PC-3 (cell line): ENCODE results near the gene DUS1L. TPM values are rescaled to one million over a fixed set of nuclear protein-coding genes. Genes with fewer than 3 reads are reported as not detected.

Experiments used
- ATAC-seq: fragments of 200-7000 bp; cut with Tn5 transposase; 2 replicates; pipeline ENCODE4 v1.9.1; 2020; ENCODE audit warnings: mild to moderate bottlenecking, moderate library complexity
- BruUV-seq: library from RNA; stranded (reverse); fragments of 400-500 nt; replicated peaks from 2 replicates; lab custom pipeline; 2021; lab: Mats Ljungman, UMichigan
- CTCF ChIA-PET: fragments of 300-600 bp; sonication (Branson Sonifier 250); formaldehyde crosslinking; loops from one replicate; lab custom pipeline; 2022; ENCODE audit warnings: antibody characterized with exemption; lab: Charles Lee
- POLR2A ChIA-PET: fragments of 300-600 bp; sonication (Branson Sonifier 250); formaldehyde crosslinking; loops from one replicate; lab custom pipeline; 2022; ENCODE audit warnings: antibody characterized with exemption; ENCODE audit not compliant: unreplicated experiment; lab: Charles Lee
- DNase-seq: peaks from one replicate; pipeline ENCODE4 v3.0.0-alpha.2; 2015
- H2AFZ ChIP-seq: fragments of 300-600 bp; sonication (generic); 2 replicates; pipeline ENCODE4 v1.6.0; 2016; ENCODE audit warnings: antibody characterized with exemption, low read length
- H3F3A ChIP-seq: fragments of 300-600 bp; sonication (generic); one replicate; pipeline ENCODE4 v1.6.0; 2017; ENCODE audit warnings: antibody characterized with exemption, low read length, control low read depth, mild to moderate bottlenecking; ENCODE audit not compliant: unreplicated experiment
- H3K27ac ChIP-seq: fragments of 300-600 bp; sonication (generic); 2 replicates; pipeline ENCODE4 v1.5.1; 2016; ENCODE audit warnings: mild to moderate bottlenecking, low read length
- H3K27me3 ChIP-seq: fragments of 300-600 bp; sonication (generic); 2 replicates; pipeline ENCODE4 v1.6.1; 2016; ENCODE audit warnings: low read length, mixed read lengths
- H3K36me3 ChIP-seq: fragments of 300-600 bp; sonication (generic); 2 replicates; pipeline ENCODE4 v1.6.1; 2016; ENCODE audit warnings: low read depth, mixed run types, low read length, mixed read lengths
- H3K4me1 ChIP-seq: fragments of 300-600 bp; sonication (generic); 2 replicates; pipeline ENCODE4 v1.5.1; 2016; ENCODE audit warnings: low read length; ENCODE audit not compliant: insufficient read depth
- H3K4me2 ChIP-seq: fragments of 300-600 bp; sonication (generic); 2 replicates; pipeline ENCODE4 v1.6.0; 2016; ENCODE audit warnings: low read length
- H3K4me3 ChIP-seq: fragments of 300-600 bp; sonication (generic); 2 replicates; pipeline ENCODE4 v1.5.1; 2016; ENCODE audit warnings: mild to moderate bottlenecking, low read length, mixed read lengths
- H3K79me2 ChIP-seq: fragments of 300-600 bp; sonication (generic); 2 replicates; pipeline ENCODE4 v1.6.1; 2017; ENCODE audit warnings: low read length, mixed read lengths
- H3K9ac ChIP-seq: fragments of 300-600 bp; sonication (generic); 2 replicates; pipeline ENCODE4 v1.6.0; 2016; ENCODE audit warnings: mild to moderate bottlenecking, low read length
- H3K9me2 ChIP-seq: fragments of 300-600 bp; sonication (generic); replicated peaks from 2 replicates; pipeline ENCODE4 v1.6.1; 2016; ENCODE audit warnings: mixed run types, low read length, mixed read lengths
- H3K9me3 ChIP-seq: fragments of 300-600 bp; sonication (generic); 2 replicates; pipeline ENCODE4 v1.6.1; 2016; ENCODE audit warnings: low read length, mixed read lengths
- H4K20me1 ChIP-seq: fragments of 300-600 bp; sonication (generic); 2 replicates; pipeline ENCODE4 v1.6.1; 2016; ENCODE audit warnings: low read length, mixed read lengths
- EZH2 ChIP-seq: fragments of 300-600 bp; sonication (generic); IDR thresholded peaks from one replicate; pipeline ENCODE4 v1.6.1; 2017; ENCODE audit warnings: antibody characterized with exemption, mild to moderate bottlenecking, low read length; ENCODE audit not compliant: unreplicated experiment
- EZH2phosphoT487 ChIP-seq: fragments of 300-600 bp; sonication (generic); IDR thresholded peaks from 2 replicates; pipeline ENCODE4 v1.6.1; 2018; ENCODE audit warnings: mild to moderate bottlenecking, antibody characterized with exemption, low read length, borderline replicate concordance
- intact Hi-C: fragments of 100-400 bp; cut with micrococcal nuclease; formaldehyde crosslinking; loops from 2 replicates; pipeline ENCODE4 v1.9.0; 2023
- total RNA-seq: library from RNA; depleted of rRNA; stranded (reverse); fragments of >200 nt; gene quantifications from 2 replicates; pipeline ENCODE4 v1.2.3, GENCODE V29; 2014
- TF ChIP-seq, protein P1 (sequence below): fragments of 300-600 bp; sonication (generic); conservative IDR thresholded peaks from 2 replicates; pipeline ENCODE4 v1.5.1; 2017; ENCODE audit warnings: antibody characterized with exemption, low read depth, mild to moderate bottlenecking, low read length

The DUS1L gene
- total RNA-seq, 1 experiment from 2014 or later, result 205 TPM

DNA sequence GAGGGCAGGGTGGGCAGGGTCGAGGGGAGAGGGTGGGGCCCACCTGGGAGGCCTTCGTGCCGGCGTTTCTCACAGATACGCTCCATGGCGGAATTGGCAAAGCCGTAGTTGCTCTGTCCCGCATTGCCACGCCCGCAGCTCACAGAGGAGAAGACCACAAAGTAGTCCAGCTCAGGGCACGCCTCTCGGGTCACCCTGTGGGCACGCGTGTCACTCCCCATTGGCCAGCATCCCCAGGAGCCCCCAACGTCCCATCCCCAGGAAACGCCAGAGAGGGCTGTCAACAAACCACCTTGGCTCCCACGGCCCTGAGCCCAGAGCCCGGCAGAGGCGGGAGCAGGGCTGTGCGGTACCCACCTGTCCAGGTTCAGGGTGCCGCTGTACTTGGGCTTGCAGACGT is 16.4 kb upstream of the DUS1L start:
- H3K4me2 ChIP-seq, result no peak overlapping the region
- H3F3A ChIP-seq, result no peaks in the 10 kb centered on the region
- H3K9me2 ChIP-seq, result no peaks in the 10 kb centered on the region
- H3K36me3 ChIP-seq, result peaks cover 65% of the 10 kb centered on the region
- CTCF ChIA-PET, result no interaction called here
- H3K9ac ChIP-seq, result no peak overlapping the region
- no TSS peak for BruUV-seq
- intact Hi-C loops, result no loop called here
- H3K4me3 ChIP-seq, result no peak overlapping the region
- no peak for TF ChIP-seq EZH2phosphoT487
- no peak for TF ChIP-seq EZH2
- TF ChIP-seq, protein P1, sequence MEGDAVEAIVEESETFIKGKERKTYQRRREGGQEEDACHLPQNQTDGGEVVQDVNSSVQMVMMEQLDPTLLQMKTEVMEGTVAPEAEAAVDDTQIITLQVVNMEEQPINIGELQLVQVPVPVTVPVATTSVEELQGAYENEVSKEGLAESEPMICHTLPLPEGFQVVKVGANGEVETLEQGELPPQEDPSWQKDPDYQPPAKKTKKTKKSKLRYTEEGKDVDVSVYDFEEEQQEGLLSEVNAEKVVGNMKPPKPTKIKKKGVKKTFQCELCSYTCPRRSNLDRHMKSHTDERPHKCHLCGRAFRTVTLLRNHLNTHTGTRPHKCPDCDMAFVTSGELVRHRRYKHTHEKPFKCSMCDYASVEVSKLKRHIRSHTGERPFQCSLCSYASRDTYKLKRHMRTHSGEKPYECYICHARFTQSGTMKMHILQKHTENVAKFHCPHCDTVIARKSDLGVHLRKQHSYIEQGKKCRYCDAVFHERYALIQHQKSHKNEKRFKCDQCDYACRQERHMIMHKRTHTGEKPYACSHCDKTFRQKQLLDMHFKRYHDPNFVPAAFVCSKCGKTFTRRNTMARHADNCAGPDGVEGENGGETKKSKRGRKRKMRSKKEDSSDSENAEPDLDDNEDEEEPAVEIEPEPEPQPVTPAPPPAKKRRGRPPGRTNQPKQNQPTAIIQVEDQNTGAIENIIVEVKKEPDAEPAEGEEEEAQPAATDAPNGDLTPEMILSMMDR, result no peak
- no peak for ATAC-seq
- H3K79me2 ChIP-seq, result no peaks in the 10 kb centered on the region
- DNase-seq, result no peak
- H3K4me1 ChIP-seq, result no peaks in the 10 kb centered on the region
- no peaks in the 10 kb centered on the region for H3K27me3 ChIP-seq
- H4K20me1 ChIP-seq, result no peaks in the 10 kb centered on the region
- no peak overlapping the region for H3K27ac ChIP-seq
- H2AFZ ChIP-seq, result no peak overlapping the region
- POLR2A ChIA-PET, result no interaction called here
- no peaks in the 10 kb centered on the region for H3K9me3 ChIP-seq

DNA sequence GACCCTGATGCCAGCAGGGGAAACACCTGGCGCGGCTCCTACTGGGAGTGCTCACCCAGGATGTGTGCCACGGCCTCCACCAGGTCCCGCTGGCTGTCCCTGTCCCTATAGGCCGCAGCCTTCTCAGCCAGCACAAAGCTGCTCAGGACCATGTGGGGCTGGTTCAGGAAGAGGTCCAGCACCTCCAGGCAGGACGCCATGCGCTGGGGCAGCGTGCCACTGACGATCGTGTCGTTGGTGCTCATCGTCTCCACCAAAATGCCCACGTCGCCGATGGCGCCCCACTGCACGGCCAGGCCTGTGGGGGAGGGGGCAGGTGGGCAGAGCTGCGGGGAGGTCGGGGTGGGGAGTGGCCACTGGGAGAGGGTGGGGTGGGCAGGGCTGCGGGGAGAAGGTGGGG is 15.9 kb upstream of the DUS1L start:
- H3K27me3 ChIP-seq, result no peaks in the 10 kb centered on the region
- H3F3A ChIP-seq, result no peaks in the 10 kb centered on the region
- no peak overlapping the region for H3K4me2 ChIP-seq
- H3K4me1 ChIP-seq, result no peaks in the 10 kb centered on the region
- no peak overlapping the region for H2AFZ ChIP-seq
- TF ChIP-seq, protein P1, result no peak
- TF ChIP-seq EZH2phosphoT487 (no peak), EZH2 (no peak)
- no peaks in the 10 kb centered on the region for H3K9me3 ChIP-seq
- ChIA-PET POLR2A (no interaction called here), CTCF (no interaction called here)
- ATAC-seq (no peak), DNase-seq (no peak)
- H3K9me2 ChIP-seq, result no peaks in the 10 kb centered on the region
- intact Hi-C loops, result no loop called here
- no peak overlapping the region for H3K9ac ChIP-seq
- no TSS peak for BruUV-seq
- H3K36me3 ChIP-seq, result peaks cover 65% of the 10 kb centered on the region
- no peaks in the 10 kb centered on the region for H3K79me2 ChIP-seq
- H3K27ac ChIP-seq, result no peak overlapping the region
- H4K20me1 ChIP-seq, result no peaks in the 10 kb centered on the region
- no peak overlapping the region for H3K4me3 ChIP-seq

DNA sequence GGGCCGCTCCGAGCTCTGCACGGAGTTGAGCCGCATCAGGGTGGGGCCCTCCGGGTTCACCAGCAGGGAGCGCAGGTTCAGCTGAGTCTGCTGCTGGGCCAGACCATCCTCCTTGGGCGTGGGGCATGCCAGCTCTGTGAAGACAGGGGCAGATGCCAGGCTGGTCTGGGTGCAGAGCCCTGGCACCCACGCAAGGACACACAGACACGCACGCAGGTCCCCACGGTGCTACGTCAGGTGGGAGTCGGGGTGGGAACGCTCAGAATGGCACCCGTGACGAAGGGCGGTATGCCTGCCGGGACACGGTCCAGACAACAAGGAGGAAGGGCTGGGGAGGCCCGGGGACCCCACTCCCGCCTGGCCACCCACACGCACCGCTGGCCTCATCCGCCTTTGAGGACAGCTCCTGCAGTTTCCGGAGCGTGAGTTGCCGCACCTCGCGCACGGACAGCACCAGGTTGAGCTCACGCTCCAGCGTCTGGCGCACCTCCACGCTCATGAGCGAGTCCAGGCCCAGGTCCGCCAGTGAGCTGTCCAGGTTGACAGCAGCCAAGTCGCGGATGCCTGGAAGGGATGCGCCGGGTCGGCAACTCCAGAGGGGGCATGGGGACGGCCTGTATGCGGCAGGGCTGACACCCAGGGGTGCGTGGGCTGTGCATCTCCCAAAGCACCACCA is 15.3 kb upstream of the DUS1L start:
- TF ChIP-seq EZH2 (no peak), EZH2phosphoT487 (no peak)
- TF ChIP-seq, protein P1, result no peak
- DNase-seq, result no peak
- Histone ChIP-seq H4K20me1 (no peaks in the 10 kb centered on the region), H2AFZ (no peak overlapping the region), H3K36me3 (peaks cover 58% of the 10 kb centered on the region), H3K9ac (no peak overlapping the region), H3K27me3 (no peaks in the 10 kb centered on the region), H3F3A (no peaks in the 10 kb centered on the region), H3K4me1 (no peaks in the 10 kb centered on the region), H3K9me3 (no peaks in the 10 kb centered on the region), H3K4me2 (no peak overlapping the region), H3K9me2 (no peaks in the 10 kb centered on the region), H3K27ac (no peak overlapping the region), H3K79me2 (no peaks in the 10 kb centered on the region), H3K4me3 (no peak overlapping the region)
- intact Hi-C loops, result no loop called here
- BruUV-seq, result no TSS peak
- POLR2A ChIA-PET, result no interaction called here
- ATAC-seq, result no peak
- CTCF ChIA-PET, result no interaction called here
